Left ventricle myocardium inferior (tissue), 1 donor: ENCODE measurements around the gene RRAGC. TPM values are rescaled to one million over a fixed set of nuclear protein-coding genes. Genes with fewer than 3 reads are reported as not detected.

Experiments used
- DNase-seq: peaks from one replicate; pipeline ENCODE4 v3.0.0-alpha.2; 2020
- H3K27ac ChIP-seq: fragments of 200-600 bp; replicated peaks from 2 replicates; pipeline ENCODE4 v1.8.0; 2021
- H3K27me3 ChIP-seq: fragments of 200-600 bp; 2 replicates; pipeline ENCODE4 v1.8.0; 2021; ENCODE audit warnings: low read depth
- H3K36me3 ChIP-seq: fragments of 200-600 bp; 2 replicates; pipeline ENCODE4 v1.8.0; 2021
- H3K4me1 ChIP-seq: fragments of 200-600 bp; 2 replicates; pipeline ENCODE4 v1.8.0; 2021
- H3K4me3 ChIP-seq: fragments of 200-600 bp; 2 replicates; pipeline ENCODE4 v1.8.0; 2021; ENCODE audit warnings: mild to moderate bottlenecking, moderate library complexity
- H3K9me3 ChIP-seq: fragments of 200-600 bp; replicated peaks from 2 replicates; pipeline ENCODE4 v1.8.0; 2021
- CTCF ChIP-seq: fragments of 200-600 bp; IDR thresholded peaks from 2 replicates; pipeline ENCODE4 v1.8.0; 2021; ENCODE audit warnings: antibody characterized with exemption, mild to moderate bottlenecking, borderline replicate concordance
- intact Hi-C: fragments of 100-400 bp; cut with micrococcal nuclease; formaldehyde crosslinking; loops from one replicate; pipeline ENCODE4 v1.11.0; 2022
- total RNA-seq: library from RNA; stranded (reverse); fragmentation: NEBNext Ultra II Directional; extraction: Animal tissue kit (Norgen Biotek cat#: 25700); gene quantifications from one replicate; pipeline ENCODE4 v1.2.1, GENCODE V29; 2021
- donor health status: DM: no; HTN: yes; CAD: no; lungs with severe emphysema.

Gene RRAGC
- total RNA-seq, 1 donor from 2014 or later, result 20.0 TPM

GRCh38 chr1:38829368-38829767, 30.2 kb downstream of the RRAGC start:
- DNase-seq, result no peak
- Histone ChIP-seq H3K9me3 (no peaks in the 10 kb centered on the region), H3K4me3 (no peak overlapping the region), H3K4me1 (no peaks in the 10 kb centered on the region), H3K27ac (no peak overlapping the region), H3K27me3 (peaks cover 64% of the 10 kb centered on the region), H3K36me3 (no peaks in the 10 kb centered on the region)
- TF ChIP-seq CTCF, result no peak
- intact Hi-C loops, result no loop called here

- intact Hi-C loops, result no loop called here
- TF ChIP-seq CTCF, result no peak
- H3K9me3 ChIP-seq, result no peaks in the 10 kb centered on the region
- H3K4me1 ChIP-seq, result no peaks in the 10 kb centered on the region
- no peak for DNase-seq
- no peak overlapping the region for H3K4me3 ChIP-seq
- H3K27ac ChIP-seq, result no peak overlapping the region
- H3K36me3 ChIP-seq, result no peaks in the 10 kb centered on the region
- peaks cover 74% of the 10 kb centered on the region for H3K27me3 ChIP-seq
These were observed 32.3 kb downstream of the RRAGC start for GRCh38 chr1:38827318-38827717.

- Histone ChIP-seq H3K9me3 (no peaks in the 10 kb centered on the region), H3K4me3 (no peak overlapping the region), H3K4me1 (no peaks in the 10 kb centered on the region), H3K27me3 (peaks cover 74% of the 10 kb centered on the region), H3K27ac (no peak overlapping the region), H3K36me3 (no peaks in the 10 kb centered on the region)
- DNase-seq, result no peak
- intact Hi-C loops, result no loop called here
- TF ChIP-seq CTCF, result no peak
These were observed 32.7 kb downstream of the RRAGC start for GRCh38 chr1:38826886-38827285.

- Histone ChIP-seq H3K27ac (no peak overlapping the region), H3K4me1 (no peaks in the 10 kb centered on the region), H3K9me3 (no peaks in the 10 kb centered on the region), H3K27me3 (peaks cover 76% of the 10 kb centered on the region), H3K4me3 (no peak overlapping the region), H3K36me3 (no peaks in the 10 kb centered on the region)
- intact Hi-C loops, result no loop called here
- TF ChIP-seq CTCF, result no peak
- DNase-seq, result no peak
These were observed 33.3 kb downstream of the RRAGC start for GRCh38 chr1:38826262-38826661.

GRCh38 chr1:38820860-38821259, 38.7 kb downstream of the RRAGC start:
- DNase-seq, result no peak
- H3K4me1 ChIP-seq, result peaks cover 13% of the 10 kb centered on the region
- peaks cover 6% of the 10 kb centered on the region for H3K9me3 ChIP-seq
- H3K36me3 ChIP-seq, result no peaks in the 10 kb centered on the region
- TF ChIP-seq CTCF, result no peak
- no peak overlapping the region for H3K4me3 ChIP-seq
- no peak overlapping the region for H3K27ac ChIP-seq
- peaks cover 84% of the 10 kb centered on the region for H3K27me3 ChIP-seq
- intact Hi-C loops, result no loop called here

- Histone ChIP-seq H3K9me3 (peaks cover 6% of the 10 kb centered on the region), H3K27ac (no peak overlapping the region), H3K4me3 (no peak overlapping the region), H3K27me3 (peaks cover 90% of the 10 kb centered on the region), H3K4me1 (peaks cover 13% of the 10 kb centered on the region), H3K36me3 (no peaks in the 10 kb centered on the region)
- TF ChIP-seq CTCF, result no peak
- intact Hi-C loops, result no loop called here
- no peak for DNase-seq
These were observed 40.1 kb downstream of the RRAGC start for GRCh38 chr1:38819516-38819915.
